HEK293 (cell line): ENCODE measurements around the gene ZEB2.

Experiments used
- CTCF ChIA-PET: fragments of 350-600 bp; formaldehyde crosslinking; extraction: SDS; loops from one replicate; lab custom pipeline; 2021; ENCODE audit warnings: antibody characterized with exemption; lab: Yijun Ruan, JAX
- POLR2A ChIA-PET: fragments of 300-600 bp; formaldehyde crosslinking; extraction: SDS; loops from one replicate; lab custom pipeline; 2020; ENCODE audit warnings: antibody characterized with exemption, inconsistent platforms; lab: Yijun Ruan, JAX
- H3K27ac ChIP-seq: fragments of 200-500 bp; sonication (Bioruptor generic); 2 replicates; pipeline ENCODE4 v1.5.1; 2014; ENCODE audit warnings: low read depth, low read length, control low read depth, inconsistent platforms; ENCODE audit errors: extremely low read depth
- H3K36me3 ChIP-seq, 2 experiments: fragments of 200-500 bp in 1 of 2; sonication (Bioruptor generic) in 1 of 2; 1 replicate in 1 of 2; 2 replicates in 1 of 2; pipeline ENCODE4 v1.5.1; 2014 to 2017; ENCODE audit warnings: inconsistent platforms in 2 of 2, low read length in 2 of 2; ENCODE audit not compliant: control insufficient read depth in 2 of 2, insufficient read depth in 1 of 2
- H3K4me1 ChIP-seq: fragments of 200-500 bp; sonication (Bioruptor generic); 2 replicates; pipeline ENCODE4 v1.5.1; 2014; ENCODE audit warnings: mild to moderate bottlenecking, low read length, inconsistent platforms; ENCODE audit not compliant: control insufficient read depth, insufficient read depth
- H3K4me3 ChIP-seq: 2 replicates; pipeline ENCODE4 v1.5.1; 2011; ENCODE audit warnings: low read depth, mild to moderate bottlenecking, control low read depth, low read length, moderate library complexity
- H3K9me3 ChIP-seq: fragments of 200-500 bp; sonication (Bioruptor generic); 2 replicates; pipeline ENCODE4 v1.5.1; 2014; ENCODE audit warnings: low read depth, low read length, inconsistent platforms; ENCODE audit not compliant: control insufficient read depth, insufficient read depth
- GLIS1 ChIP-seq: fragments of 450-650 bp; formaldehyde crosslinking; IDR thresholded peaks from 2 replicates; pipeline ENCODE4 v1.5.1; 2016; ENCODE audit warnings: missing biosample characterization, missing genetic modification characterization
- KLF7 ChIP-seq: fragments of 450-650 bp; formaldehyde crosslinking; IDR thresholded peaks from 2 replicates; pipeline ENCODE4 v1.5.1; 2016; ENCODE audit warnings: missing biosample characterization, missing genetic modification characterization, borderline replicate concordance
- MZF1 ChIP-seq: fragments of 450-650 bp; formaldehyde crosslinking; IDR thresholded peaks from 2 replicates; pipeline ENCODE4 v1.5.1; 2017; ENCODE audit warnings: missing biosample characterization, missing genetic modification characterization, borderline replicate concordance
- OVOL3 ChIP-seq: fragments of 450-650 bp; formaldehyde crosslinking; IDR thresholded peaks from 2 replicates; pipeline ENCODE4 v1.5.1; 2016; ENCODE audit warnings: missing biosample characterization, missing genetic modification characterization
- PRDM1 ChIP-seq: fragments of 450-650 bp; formaldehyde crosslinking; IDR thresholded peaks from 2 replicates; pipeline ENCODE4; 2016; ENCODE audit warnings: missing biosample characterization, missing genetic modification characterization
- PRDM4 ChIP-seq: fragments of 450-650 bp; formaldehyde crosslinking; IDR thresholded peaks from 2 replicates; pipeline ENCODE4 v1.5.1; 2017; ENCODE audit warnings: missing biosample characterization, missing genetic modification characterization
- SCRT2 ChIP-seq: fragments of 450-650 bp; formaldehyde crosslinking; IDR thresholded peaks from 2 replicates; pipeline ENCODE4 v1.5.1; 2016; ENCODE audit warnings: missing biosample characterization, missing genetic modification characterization
- WT1 ChIP-seq: fragments of 450-650 bp; formaldehyde crosslinking; IDR thresholded peaks from 2 replicates; pipeline ENCODE4 v1.5.1; 2016; ENCODE audit warnings: missing biosample characterization, missing genetic modification characterization
- ZBTB1 ChIP-seq: fragments of 450-650 bp; formaldehyde crosslinking; IDR thresholded peaks from 2 replicates; pipeline ENCODE4 v1.5.1; 2016; ENCODE audit warnings: missing biosample characterization, missing genetic modification characterization
- ZBTB10 ChIP-seq: fragments of 450-650 bp; formaldehyde crosslinking; IDR thresholded peaks from 2 replicates; pipeline ENCODE4 v1.5.1; 2016; ENCODE audit warnings: missing biosample characterization, missing genetic modification characterization
- ZBTB7A ChIP-seq: fragments of 450-650 bp; formaldehyde crosslinking; IDR thresholded peaks from 2 replicates; pipeline ENCODE4 v1.5.1; 2016; ENCODE audit warnings: low read depth, missing biosample characterization, missing genetic modification characterization
- ZFHX2 ChIP-seq: fragments of 450-650 bp; formaldehyde crosslinking; conservative IDR thresholded peaks from 2 replicates; pipeline ENCODE4 v1.5.1; 2016; ENCODE audit warnings: missing biosample characterization, missing genetic modification characterization
- ZFP3 ChIP-seq: fragments of 450-650 bp; formaldehyde crosslinking; IDR thresholded peaks from 2 replicates; pipeline ENCODE4 v1.5.1; 2016; ENCODE audit warnings: low read depth, missing biosample characterization, missing genetic modification characterization
- ZNF132 ChIP-seq: fragments of 450-650 bp; formaldehyde crosslinking; IDR thresholded peaks from 2 replicates; pipeline ENCODE4 v1.5.1; 2017; ENCODE audit warnings: missing biosample characterization, missing genetic modification characterization, borderline replicate concordance
- ZNF155 ChIP-seq: fragments of 450-650 bp; formaldehyde crosslinking; IDR thresholded peaks from 2 replicates; pipeline ENCODE4 v1.5.1; 2016; ENCODE audit warnings: missing biosample characterization, missing genetic modification characterization
- ZNF157 ChIP-seq: fragments of 450-650 bp; formaldehyde crosslinking; IDR thresholded peaks from 2 replicates; pipeline ENCODE4 v1.5.1; 2016; ENCODE audit warnings: missing biosample characterization, missing genetic modification characterization
- ZNF174 ChIP-seq: fragments of 450-650 bp; formaldehyde crosslinking; IDR thresholded peaks from 2 replicates; pipeline ENCODE4 v1.5.0; 2017; ENCODE audit warnings: missing biosample characterization, mild to moderate bottlenecking, missing genetic modification characterization
- ZNF223 ChIP-seq: fragments of 450-650 bp; formaldehyde crosslinking; IDR thresholded peaks from 2 replicates; pipeline ENCODE4 v1.5.1; 2016; ENCODE audit warnings: missing biosample characterization, missing genetic modification characterization
- ZNF302 ChIP-seq: fragments of 450-650 bp; formaldehyde crosslinking; IDR thresholded peaks from 2 replicates; pipeline ENCODE4 v1.5.1; 2016; ENCODE audit warnings: missing biosample characterization, missing genetic modification characterization, low read depth
- ZNF398 ChIP-seq: fragments of 450-650 bp; formaldehyde crosslinking; IDR thresholded peaks from 2 replicates; pipeline ENCODE4 v1.5.1; 2017; ENCODE audit warnings: missing biosample characterization, missing genetic modification characterization
- ZNF558 ChIP-seq: fragments of 450-650 bp; formaldehyde crosslinking; IDR thresholded peaks from 2 replicates; pipeline ENCODE4 v1.5.1; 2016; ENCODE audit warnings: missing biosample characterization, missing genetic modification characterization
- ZNF677 ChIP-seq: fragments of 450-650 bp; IDR thresholded peaks from 2 replicates; pipeline ENCODE4 v1.5.0; 2018; ENCODE audit warnings: missing biosample characterization, mild to moderate bottlenecking, missing genetic modification characterization, moderate library complexity

The ZEB2 gene

GRCh38 chr2:144505245-144505831, 14.6 kb downstream of the ZEB2 start (continued):
- TF ChIP-seq ZBTB10 (tag by site-specific recombination), result no peak
- no peak for TF ChIP-seq ZNF302 (tag by site-specific recombination)
- TF ChIP-seq ZNF223 (tag by site-specific recombination), result no peak
- TF ChIP-seq GLIS1, result no peak
- no peak for TF ChIP-seq ZBTB7A (tag by site-specific recombination)
- no peak for TF ChIP-seq ZNF132 (tag by site-specific recombination)
- no peak for TF ChIP-seq KLF7
- TF ChIP-seq ZNF174, result no peak

GRCh38 chr2:144504218-144504641, 15.7 kb downstream of the ZEB2 start:
- no peak overlapping the region for H3K4me3 ChIP-seq
- 0 out of 2 replicates have a peak, but pooled peaks have one; percentile 17 for TF ChIP-seq PRDM1 (tag by site-specific recombination)
- no peak for TF ChIP-seq MZF1 (tag by site-specific recombination)
- no peak for TF ChIP-seq ZNF155 (tag by site-specific recombination)
- peak; percentile 83 for TF ChIP-seq PRDM4 (tag by site-specific recombination)
- TF ChIP-seq OVOL3 (tag by site-specific recombination), result no peak
- TF ChIP-seq, all 188 proteins: peak for 2
- ChIA-PET POLR2A (no interaction called here), CTCF (no interaction called here)
- Histone ChIP-seq H3K9me3 (no peaks in the 10 kb centered on the region), H3K4me1 (peaks cover 40% of the 10 kb centered on the region), H3K36me3 (no peaks in the 10 kb centered on the region), H3K27ac (no peak overlapping the region)

GRCh38 chr2:144503242-144503641, 16.7 kb downstream of the ZEB2 start:
- Histone ChIP-seq H3K36me3 (peaks cover 0 to under 1% of the 10 kb centered on the region in 2 experiments; a peak in 1 of 3 replicates), H3K27ac (no peak overlapping the region), H3K4me1 (peaks cover 36% of the 10 kb centered on the region), H3K9me3 (no peaks in the 10 kb centered on the region), H3K4me3 (no peak overlapping the region)
- no peak for TF ChIP-seq ZFP3 (tag by site-specific recombination)
- TF ChIP-seq WT1, result no peak
- TF ChIP-seq ZBTB1 (tag by site-specific recombination), result no peak
- TF ChIP-seq SCRT2, result no peak
- no peak for TF ChIP-seq ZNF677
- no peak for TF ChIP-seq ZNF558 (tag by site-specific recombination)
- no peak for TF ChIP-seq ZNF398 (tag by site-specific recombination)
- no peak for TF ChIP-seq ZNF157 (tag by site-specific recombination)
- TF ChIP-seq ZFHX2 (tag by site-specific recombination), result no peak
- CTCF ChIA-PET, result interaction anchor here (0.6 kb wide), 1 partner anchor 34 kb away, joined by 3 read pairs; no protein-coding TSS in a partner anchor
- POLR2A ChIA-PET, result no interaction called here
